ENCODE data around the gene ULK4.

Gene ULK4

DNA sequence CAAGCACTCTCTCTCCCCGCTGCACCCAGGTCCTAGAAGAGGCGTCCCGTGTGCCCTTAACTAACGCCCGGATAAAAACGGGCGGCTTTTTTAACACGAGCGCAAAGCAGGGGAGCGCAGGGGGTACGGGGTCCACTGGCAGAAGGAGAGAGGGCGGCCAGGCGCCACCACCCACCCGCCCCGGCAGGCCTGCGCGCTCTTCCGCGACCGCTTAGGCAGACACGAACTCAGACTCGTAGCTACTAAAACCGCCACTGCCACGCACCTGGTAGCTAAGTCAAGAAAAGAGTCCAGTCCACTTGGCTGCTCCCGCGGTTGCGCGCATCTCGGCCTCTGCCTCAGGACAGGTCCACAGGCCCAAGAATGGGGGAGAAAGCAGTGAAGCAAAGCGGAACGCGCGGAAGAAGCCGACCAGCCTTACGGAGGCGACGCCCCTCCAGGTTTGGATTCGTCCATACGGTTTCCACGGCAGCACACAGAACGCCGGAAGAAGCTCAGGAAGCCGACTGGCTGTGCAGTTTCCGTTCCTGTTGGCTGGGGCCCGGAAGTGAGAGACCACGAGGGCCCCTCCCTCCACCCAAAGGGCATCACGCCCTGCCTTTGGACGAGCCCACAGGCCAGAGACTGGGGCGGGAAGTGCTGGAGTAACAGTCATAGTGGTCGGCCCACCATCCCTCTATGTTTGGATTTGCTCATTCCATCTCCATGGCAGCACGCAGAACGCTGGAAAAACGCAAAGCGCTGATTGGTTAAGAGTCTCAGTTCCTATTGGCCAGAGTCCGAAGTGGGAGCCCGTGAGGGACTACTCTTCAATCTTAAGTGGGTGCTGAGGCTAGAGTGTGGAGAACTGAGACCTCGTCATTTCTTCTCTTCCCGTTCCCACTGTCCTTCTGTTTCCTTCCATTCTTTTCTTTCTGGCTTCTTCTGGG is at the start of gene ULK4:
Gene ULK4, minus strand, starts transcription at position 353 of the 929 bp plus-strand sequence. CDS start 7,344 bp downstream, outside the sequence.
- peak; percentile 100 for DNase-seq
- Histone ChIP-seq H3K27me3 (replicated peaks) (no peaks in the 10 kb centered on the region), H3K36me3 (replicated peaks) (no peaks in the 10 kb centered on the region), H3K27ac (peak within 1 kb of the TSS; percentile 88), H3K4me3 (ENCODE audit: low read depth, low read length) (peak within 1 kb of the TSS; percentile 89)
- TF ChIP-seq, protein P1, sequence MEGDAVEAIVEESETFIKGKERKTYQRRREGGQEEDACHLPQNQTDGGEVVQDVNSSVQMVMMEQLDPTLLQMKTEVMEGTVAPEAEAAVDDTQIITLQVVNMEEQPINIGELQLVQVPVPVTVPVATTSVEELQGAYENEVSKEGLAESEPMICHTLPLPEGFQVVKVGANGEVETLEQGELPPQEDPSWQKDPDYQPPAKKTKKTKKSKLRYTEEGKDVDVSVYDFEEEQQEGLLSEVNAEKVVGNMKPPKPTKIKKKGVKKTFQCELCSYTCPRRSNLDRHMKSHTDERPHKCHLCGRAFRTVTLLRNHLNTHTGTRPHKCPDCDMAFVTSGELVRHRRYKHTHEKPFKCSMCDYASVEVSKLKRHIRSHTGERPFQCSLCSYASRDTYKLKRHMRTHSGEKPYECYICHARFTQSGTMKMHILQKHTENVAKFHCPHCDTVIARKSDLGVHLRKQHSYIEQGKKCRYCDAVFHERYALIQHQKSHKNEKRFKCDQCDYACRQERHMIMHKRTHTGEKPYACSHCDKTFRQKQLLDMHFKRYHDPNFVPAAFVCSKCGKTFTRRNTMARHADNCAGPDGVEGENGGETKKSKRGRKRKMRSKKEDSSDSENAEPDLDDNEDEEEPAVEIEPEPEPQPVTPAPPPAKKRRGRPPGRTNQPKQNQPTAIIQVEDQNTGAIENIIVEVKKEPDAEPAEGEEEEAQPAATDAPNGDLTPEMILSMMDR (IDR thresholded peaks at IDR 0.05; ENCODE audit: low read depth, low read length, missing control alignments): peak; percentile 2
- in situ Hi-C loops (cut with HindIII; ENCODE audit: low pct_ligation_motif_present, low sequenced_read_pairs): no loop called here

DNA sequence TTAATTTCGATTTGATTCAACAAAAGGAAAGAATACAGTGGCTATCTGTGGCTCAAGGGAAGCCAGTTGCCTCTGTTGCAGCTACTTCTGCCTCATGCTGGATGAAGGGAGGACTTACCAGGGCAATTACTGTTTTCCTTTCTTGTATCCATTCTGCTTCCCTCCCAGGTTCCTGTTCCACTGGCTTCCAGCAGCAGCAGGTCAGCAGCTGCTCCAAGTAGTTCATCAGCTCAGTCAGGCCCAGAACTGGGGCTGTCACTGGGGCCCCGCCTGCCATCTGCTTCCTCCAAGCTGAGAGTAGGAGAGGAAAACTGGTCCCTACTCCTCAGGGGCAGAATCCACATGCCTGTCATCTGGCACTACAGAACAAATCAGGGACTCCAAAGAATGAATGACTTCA is 48.6 kb upstream of the ULK4 start:
- H3K27me3 ChIP-seq (replicated peaks): no peaks in the 10 kb centered on the region
- no peak overlapping the region for H3K4me3 ChIP-seq (ENCODE audit: low read depth, low read length)
- in situ Hi-C loops (cut with HindIII; ENCODE audit: low pct_ligation_motif_present, low sequenced_read_pairs): no loop called here
- H3K36me3 ChIP-seq (replicated peaks): no peaks in the 10 kb centered on the region
- DNase-seq: no peak
- TF ChIP-seq, protein P1 (IDR thresholded peaks at IDR 0.05; ENCODE audit: low read depth, low read length, missing control alignments): no peak
- no peak overlapping the region for H3K27ac ChIP-seq

GRCh38 chr3:42009456-42009855 is 47.6 kb upstream of the ULK4 start:
- TF ChIP-seq, protein P1 (IDR thresholded peaks at IDR 0.05; ENCODE audit: low read depth, low read length, missing control alignments): no peak
- Histone ChIP-seq H3K27me3 (replicated peaks) (no peaks in the 10 kb centered on the region), H3K36me3 (replicated peaks) (no peaks in the 10 kb centered on the region), H3K4me3 (ENCODE audit: low read depth, low read length) (no peak overlapping the region), H3K27ac (no peak overlapping the region)
- no peak for DNase-seq
- in situ Hi-C loops (cut with HindIII; ENCODE audit: low pct_ligation_motif_present, low sequenced_read_pairs): no loop called here

- no peaks in the 10 kb centered on the region for H3K27me3 ChIP-seq (replicated peaks)
- DNase-seq: no peak
- H3K36me3 ChIP-seq (replicated peaks): no peaks in the 10 kb centered on the region
- no peak overlapping the region for H3K27ac ChIP-seq
- no peak overlapping the region for H3K4me3 ChIP-seq (ENCODE audit: low read depth, low read length)
- in situ Hi-C loops (cut with HindIII; ENCODE audit: low pct_ligation_motif_present, low sequenced_read_pairs): no loop called here
- TF ChIP-seq, protein P1 (IDR thresholded peaks at IDR 0.05; ENCODE audit: low read depth, low read length, missing control alignments): no peak
These were observed 45.9 kb upstream of the ULK4 start for GRCh38 chr3:42007785-42008184.

GRCh38 chr3:42005401-42005800 is 43.5 kb upstream of the ULK4 start:
- TF ChIP-seq, protein P1 (IDR thresholded peaks at IDR 0.05; ENCODE audit: low read depth, low read length, missing control alignments): no peak
- no peaks in the 10 kb centered on the region for H3K36me3 ChIP-seq (replicated peaks)
- H3K27me3 ChIP-seq (replicated peaks): no peaks in the 10 kb centered on the region
- in situ Hi-C loops (cut with HindIII; ENCODE audit: low pct_ligation_motif_present, low sequenced_read_pairs): no loop called here
- H3K4me3 ChIP-seq (ENCODE audit: low read depth, low read length): no peak overlapping the region
- H3K27ac ChIP-seq: no peak overlapping the region
- DNase-seq: no peak

Measured in brain microvascular endothelial cell (primary cell).